NCI-H1436 treated with DMSO at 0.1 percent for 48 hours (cell line): ENCODE measurements around the gene TMF1.

Source experiments
- DNase-seq: peaks from one replicate; lab custom pipeline; 2025; lab: John Stamatoyannopoulos, UW

TMF1 gene

GRCh38 chr3:69051756-69052471 lies at the start of gene TMF1:
Gene TMF1, minus strand, starts transcription at chr3:69052333. Its CDS starts 247 bp downstream, at chr3:69052086.
- DNase-seq, result no peak

GRCh38 chr3:69099576-69099975 lies 47.4 kb upstream of the TMF1 start:
- no peak for DNase-seq

- DNase-seq, result no peak
Measured at GRCh38 chr3:69097407-69098086, 45.4 kb upstream of the TMF1 start.

- DNase-seq, result no peak
Measured at GRCh38 chr3:69096299-69096698, 44.2 kb upstream of the TMF1 start.

GRCh38 chr3:69095636-69096035 lies 43.5 kb upstream of the TMF1 start:
- no peak for DNase-seq

GRCh38 chr3:69094467-69095205 lies 42.5 kb upstream of the TMF1 start:
- no peak for DNase-seq

GRCh38 chr3:69092030-69092516 lies 39.9 kb upstream of the TMF1 start:
- no peak for DNase-seq

GRCh38 chr3:69091389-69092029 lies 39.4 kb upstream of the TMF1 start:
- DNase-seq, result no peak

GRCh38 chr3:69090021-69090420 lies 37.9 kb upstream of the TMF1 start:
- DNase-seq, result no peak

GRCh38 chr3:69088063-69088462 lies 35.9 kb upstream of the TMF1 start:
- DNase-seq, result no peak

GRCh38 chr3:69087030-69087791 lies 35.1 kb upstream of the TMF1 start:
- no peak for DNase-seq

GRCh38 chr3:69085833-69086722 lies 33.9 kb upstream of the TMF1 start:
- no peak for DNase-seq

- no peak for DNase-seq
Measured at GRCh38 chr3:69085168-69085832, 33.2 kb upstream of the TMF1 start.

GRCh38 chr3:69084326-69085167 lies 32.4 kb upstream of the TMF1 start, which contains the start of gene ARL6IP5:
Gene ARL6IP5, plus strand, starts transcription at chr3:69084937. Its CDS starts 111 bp downstream, at chr3:69085048.
- DNase-seq, result no peak

- DNase-seq, result no peak
Measured at GRCh38 chr3:69082805-69083204, 30.7 kb upstream of the TMF1 start.

- no peak for DNase-seq
Measured at GRCh38 chr3:69082361-69082760, 30.2 kb upstream of the TMF1 start.

GRCh38 chr3:69081583-69082262 lies 29.6 kb upstream of the TMF1 start:
- DNase-seq, result no peak

- DNase-seq, result no peak
Measured at GRCh38 chr3:69080233-69080920, 28.2 kb upstream of the TMF1 start, which contains the start of gene UBA3. Gene UBA3, minus strand, starts transcription at chr3:69080365. Its CDS starts 12 bp downstream, at chr3:69080353.
